Activated CD4-positive, alpha-beta memory T cell treated with anti-CD3 and anti-CD28 coated beads for 36 hours (primary cell): Measurements from ENCODE around the gene DMTF1. TPM values are rescaled to one million over a fixed set of nuclear protein-coding genes. Genes with fewer than 3 reads are reported as not detected.

Experiments
- CTCF ChIA-PET: fragments of 350-600 bp; sonication (Branson Sonifier 250); formaldehyde crosslinking; loops from one replicate; lab custom pipeline; 2021; ENCODE audit warnings: antibody characterized with exemption, inconsistent platforms; lab: Charles Lee
- POLR2A ChIA-PET: fragments of 350-600 bp; sonication (Branson Sonifier 250); formaldehyde crosslinking; loops from one replicate; lab custom pipeline; 2021; ENCODE audit warnings: antibody characterized with exemption; lab: Charles Lee
- DNase-seq: peaks from one replicate; pipeline ENCODE4 v3.0.0-alpha.2; 2020
- H3K27ac Mint-ChIP-seq: one replicate; pipeline ENCODE4 v1.8.0; 2021; ENCODE audit warnings: mixed read lengths
- H3K27me3 Mint-ChIP-seq: one replicate; pipeline ENCODE4 v1.8.0; 2021; ENCODE audit warnings: mixed read lengths
- H3K36me3 Mint-ChIP-seq: one replicate; pipeline ENCODE4 v1.8.0; 2021; ENCODE audit warnings: mixed read lengths
- H3K4me1 Mint-ChIP-seq: one replicate; pipeline ENCODE4 v1.8.0; 2021; ENCODE audit warnings: low read depth, mixed read lengths
- H3K4me3 Mint-ChIP-seq: one replicate; pipeline ENCODE4 v1.8.0; 2021; ENCODE audit warnings: mild to moderate bottlenecking, mixed read lengths
- H3K9me3 Mint-ChIP-seq: one replicate; pipeline ENCODE4 v1.8.0; 2021; ENCODE audit warnings: mixed read lengths
- intact Hi-C: fragments of 100-400 bp; cut with micrococcal nuclease; formaldehyde crosslinking; loops from one replicate; pipeline ENCODE4 v1.15.1; 2023
- total RNA-seq, 2 experiments: library from RNA; stranded (reverse); gene quantifications; one replicate each; pipeline ENCODE4 v1.2.3, GENCODE V29; 2021

DMTF1 gene
- total RNA-seq, 2 experiments from 2014 or later, result 62.7 to 71.1 TPM

GRCh38 chr7:87170828-87171227 lies 18.6 kb downstream of the DMTF1 start:
- ChIA-PET POLR2A (interaction anchor here (0.8 kb wide), 1 partner anchor 12 kb away, joined by 3 read pairs; no protein-coding TSS in a partner anchor), CTCF (interaction anchor here (1.3 to 1.4 kb wide), 2 partner anchors 16 to 66 kb away, joined by 3 to 4 read pairs; no protein-coding TSS in a partner anchor)
- Mint-ChIP-seq H3K36me3 (peaks cover 52% of the 10 kb centered on the region), H3K4me3 (no peak overlapping the region), H3K4me1 (peaks cover 12% of the 10 kb centered on the region), H3K27ac (no peak overlapping the region), H3K9me3 (no peaks in the 10 kb centered on the region), H3K27me3 (no peaks in the 10 kb centered on the region)
- DNase-seq, result no peak
- intact Hi-C loops, result no loop called here

- Mint-ChIP-seq H3K27me3 (no peaks in the 10 kb centered on the region), H3K4me3 (no peak overlapping the region), H3K9me3 (no peaks in the 10 kb centered on the region), H3K36me3 (peaks cover 54% of the 10 kb centered on the region), H3K4me1 (peaks cover 15% of the 10 kb centered on the region), H3K27ac (no peak overlapping the region)
- CTCF ChIA-PET, result interaction anchor here (1.3 to 1.4 kb wide), 2 partner anchors 17 to 65 kb away, joined by 3 to 4 read pairs; no protein-coding TSS in a partner anchor
- POLR2A ChIA-PET, result interaction anchor here (0.8 to 1.4 kb wide), 2 partner anchors 12 to 14 kb away, joined by 3 read pairs; no protein-coding TSS in a partner anchor
- DNase-seq, result no peak
- intact Hi-C loops, result no loop called here
Measured at GRCh38 chr7:87171282-87171934, 19.2 kb downstream of the DMTF1 start.

GRCh38 chr7:87173471-87173870 lies 21.2 kb downstream of the DMTF1 start:
- DNase-seq, result no peak
- intact Hi-C loops, result no loop called here
- ChIA-PET CTCF (interaction anchor here (0.8 to 1.7 kb wide), 2 partner anchors 19 to 63 kb away, joined by 3 to 8 read pairs; no protein-coding TSS in a partner anchor), POLR2A (interaction anchor here (1.4 kb wide), 1 partner anchor 19 kb away, joined by 3 read pairs; no protein-coding TSS in a partner anchor)
- Mint-ChIP-seq H3K27me3 (no peaks in the 10 kb centered on the region), H3K4me1 (peaks cover 19% of the 10 kb centered on the region), H3K4me3 (no peak overlapping the region), H3K36me3 (peaks cover 57% of the 10 kb centered on the region), H3K9me3 (no peaks in the 10 kb centered on the region), H3K27ac (no peak overlapping the region)

GRCh38 chr7:87178320-87178719 lies 26.1 kb downstream of the DMTF1 start:
- peaks cover 57% of the 10 kb centered on the region for H3K36me3 Mint-ChIP-seq
- ChIA-PET POLR2A (no interaction called here), CTCF (no interaction called here)
- DNase-seq, result no peak
- H3K4me3 Mint-ChIP-seq, result no peak overlapping the region
- no peaks in the 10 kb centered on the region for H3K27me3 Mint-ChIP-seq
- intact Hi-C loops, result no loop called here
- peaks cover 38% of the 10 kb centered on the region for H3K4me1 Mint-ChIP-seq
- no peak overlapping the region for H3K27ac Mint-ChIP-seq
- H3K9me3 Mint-ChIP-seq, result no peaks in the 10 kb centered on the region

- ChIA-PET POLR2A (no interaction called here), CTCF (no interaction called here)
- Mint-ChIP-seq H3K4me1 (peaks cover 40% of the 10 kb centered on the region), H3K36me3 (peaks cover 60% of the 10 kb centered on the region), H3K4me3 (no peak overlapping the region), H3K27ac (no peak overlapping the region), H3K27me3 (no peaks in the 10 kb centered on the region), H3K9me3 (no peaks in the 10 kb centered on the region)
- intact Hi-C loops, result no loop called here
- DNase-seq, result no peak
Measured at GRCh38 chr7:87179180-87179579, 26.9 kb downstream of the DMTF1 start.

GRCh38 chr7:87187120-87187519 lies 34.9 kb downstream of the DMTF1 start:
- intact Hi-C loops, result loop anchor here (2.0 kb wide), 1 partner anchor 34 kb away; the partner anchor contains the start of gene DMTF1
- H3K4me3 Mint-ChIP-seq, result no peak overlapping the region
- no peaks in the 10 kb centered on the region for H3K9me3 Mint-ChIP-seq
- ChIA-PET POLR2A (no interaction called here), CTCF (interaction anchor here (1.3 kb wide), 1 partner anchor 49 kb away, joined by 3 read pairs; no protein-coding TSS in a partner anchor)
- peaks cover 70% of the 10 kb centered on the region for H3K36me3 Mint-ChIP-seq
- H3K27me3 Mint-ChIP-seq, result no peaks in the 10 kb centered on the region
- no peak overlapping the region for H3K27ac Mint-ChIP-seq
- peaks cover 33% of the 10 kb centered on the region for H3K4me1 Mint-ChIP-seq
- DNase-seq, result no peak

- CTCF ChIA-PET, result no interaction called here
- no peak for DNase-seq
- POLR2A ChIA-PET, result interaction anchor here (1.2 kb wide), 1 partner anchor 9 kb away, joined by 3 read pairs; no protein-coding TSS in a partner anchor
- Mint-ChIP-seq H3K27ac (peak overlapping the region; percentile 2), H3K4me1 (peaks cover 28% of the 10 kb centered on the region), H3K9me3 (no peaks in the 10 kb centered on the region), H3K36me3 (peaks cover 66% of the 10 kb centered on the region), H3K4me3 (no peak overlapping the region), H3K27me3 (no peaks in the 10 kb centered on the region)
- intact Hi-C loops, result no loop called here
Measured at GRCh38 chr7:87188930-87189329, 36.7 kb downstream of the DMTF1 start.

- intact Hi-C loops, result no loop called here
- peaks cover 28% of the 10 kb centered on the region for H3K4me1 Mint-ChIP-seq
Measured at GRCh38 chr7:87190783-87191182, 38.5 kb downstream of the DMTF1 start.

GRCh38 chr7:87192784-87193487 lies 40.7 kb downstream of the DMTF1 start:
- peaks cover 67% of the 10 kb centered on the region for H3K36me3 Mint-ChIP-seq
- H3K4me3 Mint-ChIP-seq, result no peak overlapping the region
- no peaks in the 10 kb centered on the region for H3K27me3 Mint-ChIP-seq
- peak overlapping the region; percentile 49 for H3K27ac Mint-ChIP-seq
- POLR2A ChIA-PET, result interaction anchor here (0.8 kb wide), 1 partner anchor 19 kb away, joined by 3 read pairs; no protein-coding TSS in a partner anchor
- H3K4me1 Mint-ChIP-seq, result peaks cover 30% of the 10 kb centered on the region
- no peaks in the 10 kb centered on the region for H3K9me3 Mint-ChIP-seq
- CTCF ChIA-PET, result interaction anchor here (0.8 to 1.5 kb wide), 3 partner anchors 19 to 266 kb away, joined by 3 to 4 read pairs (median 3); no protein-coding TSS in a partner anchor
- DNase-seq, result no peak
- intact Hi-C loops, result no loop called here

More at GRCh38 chr7:87190783-87191182, 38.5 kb downstream of the DMTF1 start:
- POLR2A ChIA-PET, result interaction anchor here (1.2 to 2.2 kb wide), 2 partner anchors 26 to 28 kb away, joined by 5 read pairs; partner anchors contain the start of gene TMEM243
- H3K36me3 Mint-ChIP-seq, result peaks cover 61% of the 10 kb centered on the region
- H3K4me3 Mint-ChIP-seq, result no peak overlapping the region
- H3K27me3 Mint-ChIP-seq, result no peaks in the 10 kb centered on the region
- DNase-seq, result no peak
- CTCF ChIA-PET, result interaction anchor here (0.7 kb wide), 1 partner anchor 23 kb away, joined by 3 read pairs; no protein-coding TSS in a partner anchor
- peak overlapping the region; percentile 62 for H3K27ac Mint-ChIP-seq
- no peaks in the 10 kb centered on the region for H3K9me3 Mint-ChIP-seq

GRCh38 chr7:87193912-87194311 lies 41.7 kb downstream of the DMTF1 start:
- H3K36me3 Mint-ChIP-seq, result peaks cover 69% of the 10 kb centered on the region
- H3K9me3 Mint-ChIP-seq, result no peaks in the 10 kb centered on the region
- H3K27ac Mint-ChIP-seq, result peak overlapping the region; percentile 49
- H3K4me3 Mint-ChIP-seq, result no peak overlapping the region
- DNase-seq, result no peak
- ChIA-PET CTCF (no interaction called here), POLR2A (no interaction called here)
- peaks cover 33% of the 10 kb centered on the region for H3K4me1 Mint-ChIP-seq
- intact Hi-C loops, result no loop called here
- H3K27me3 Mint-ChIP-seq, result no peaks in the 10 kb centered on the region

- no peak for DNase-seq
- CTCF ChIA-PET, result interaction anchor here (0.7 to 2.6 kb wide), 4 partner anchors 16 to 37 kb away, joined by 3 to 8 read pairs (median 6); partner anchors contain the start of gene TMEM243
- intact Hi-C loops, result loop anchor here (1.0 kb wide), 1 partner anchor 18 kb away; no protein-coding TSS in a partner anchor
- no peak overlapping the region for H3K4me3 Mint-ChIP-seq
- H3K4me1 Mint-ChIP-seq, result peaks cover 61% of the 10 kb centered on the region
- peak overlapping the region; percentile 63 for H3K27ac Mint-ChIP-seq
- POLR2A ChIA-PET, result interaction anchor here (1.0 to 2.4 kb wide), 5 partner anchors 7 to 21 kb away, joined by 3 to 13 read pairs (median 4); partner anchors contain the start of gene TMEM243
- H3K27me3 Mint-ChIP-seq, result no peaks in the 10 kb centered on the region
- peaks cover 17% of the 10 kb centered on the region for H3K9me3 Mint-ChIP-seq
- H3K36me3 Mint-ChIP-seq, result peaks cover 80% of the 10 kb centered on the region
Measured at GRCh38 chr7:87199241-87199640, 47.0 kb downstream of the DMTF1 start.
